Caco-2 (cell line): Measurements from ENCODE around the gene CFAP77. TPM values are rescaled to one million over a fixed set of nuclear protein-coding genes. Genes with fewer than 3 reads are reported as not detected.

Source experiments
- BruUV-seq: library from RNA; stranded (reverse); fragments of 400-500 nt; replicated peaks from 2 replicates; lab custom pipeline; 2021; lab: Mats Ljungman, UMichigan
- CTCF ChIA-PET: fragments of 300-600 bp; sonication (Branson Sonifier 250); formaldehyde crosslinking; loops from one replicate; lab custom pipeline; 2022; ENCODE audit warnings: antibody characterized with exemption; lab: Charles Lee
- POLR2A ChIA-PET: fragments of 300-600 bp; sonication (Branson Sonifier 250); formaldehyde crosslinking; loops from one replicate; lab custom pipeline; 2022; ENCODE audit warnings: antibody characterized with exemption; lab: Charles Lee
- DNase-seq, 2 experiments: peaks; one replicate each; pipeline versions ENCODE4 v3.0.0 to v3.0.0-alpha.2; 2020 to 2022
- H3K27me3 ChIP-seq: replicated peaks from 2 replicates; pipeline ENCODE4 v1.6.0; 2011; ENCODE audit warnings: low read length; ENCODE audit not compliant: control insufficient read depth, insufficient read depth
- H3K36me3 ChIP-seq: 2 replicates; pipeline ENCODE4 v1.5.1; 2011; ENCODE audit warnings: low read length; ENCODE audit not compliant: control insufficient read depth, insufficient read depth
- H3K4me1 ChIP-seq: fragments of 250-450 bp; sonication (Bioruptor Pico); 2 replicates; pipeline ENCODE4 v1.5.1; 2020; ENCODE audit warnings: mild to moderate bottlenecking
- H3K4me3 ChIP-seq: 2 replicates; pipeline ENCODE4 v1.5.1; 2011; ENCODE audit warnings: low read depth, mild to moderate bottlenecking, control low read depth, low read length
- H3K9me3 ChIP-seq: fragments of 250-450 bp; sonication (Bioruptor Pico); 2 replicates; pipeline ENCODE4 v1.5.1; 2020; ENCODE audit warnings: mild to moderate bottlenecking, moderate library complexity
- H3K27ac Mint-ChIP-seq: one replicate; pipeline ENCODE4 v1.8.0; 2022; ENCODE audit warnings: mixed read lengths; ENCODE audit not compliant: unreplicated experiment
- H3K27me3 Mint-ChIP-seq: one replicate; pipeline ENCODE4 v1.8.0; 2022; ENCODE audit warnings: mixed read lengths; ENCODE audit not compliant: insufficient read depth, unreplicated experiment
- H3K36me3 Mint-ChIP-seq: one replicate; pipeline ENCODE4 v1.8.0; 2022; ENCODE audit warnings: mild to moderate bottlenecking, mixed read lengths; ENCODE audit not compliant: insufficient read depth, unreplicated experiment
- H3K4me1 Mint-ChIP-seq: one replicate; pipeline ENCODE4 v1.8.0; 2022; ENCODE audit warnings: low read depth, mixed read lengths; ENCODE audit not compliant: unreplicated experiment
- H3K4me3 Mint-ChIP-seq: one replicate; pipeline ENCODE4 v1.8.0; 2022; ENCODE audit warnings: mild to moderate bottlenecking, moderate library complexity, mixed read lengths; ENCODE audit not compliant: unreplicated experiment
- H3K9me3 Mint-ChIP-seq: one replicate; pipeline ENCODE4 v1.8.0; 2022; ENCODE audit warnings: mixed read lengths; ENCODE audit not compliant: unreplicated experiment
- CTCF ChIP-seq, 2 experiments: fragments of 200-600 bp in 1 of 2; IDR thresholded peaks; 1 replicate in 1 of 2; 2 replicates in 1 of 2; pipeline versions ENCODE4 v1.5.1 to v1.8.0; 2011 to 2022; ENCODE audit warnings: antibody characterized with exemption in 1 of 2, control low read depth in 1 of 2, inconsistent platforms in 1 of 2, low read depth in 1 of 2, low read length in 1 of 2, mild to moderate bottlenecking in 1 of 2, moderate library complexity in 1 of 2; ENCODE audit not compliant: insufficient read depth in 1 of 2, severe bottlenecking in 1 of 2, unreplicated experiment in 1 of 2
- intact Hi-C: fragments of 100-400 bp; cut with micrococcal nuclease; formaldehyde crosslinking; loops from one replicate; pipeline ENCODE4 v1.10.0; 2022; ENCODE audit not compliant: unreplicated experiment
- total RNA-seq: library from RNA; stranded (reverse); gene quantifications from 2 replicates; pipeline ENCODE4 v1.2.3, GENCODE V29; 2022

CFAP77 gene
- total RNA-seq, 1 experiment from 2014 or later: not detected

GRCh38 chr9:132614324-132614723, 204.3 kb downstream of the CFAP77 start:
- Mint-ChIP-seq H3K4me1 (no peaks in the 10 kb centered on the region), H3K27me3 (no peaks in the 10 kb centered on the region), H3K36me3 (peaks cover 84% of the 10 kb centered on the region), H3K27ac (no peak overlapping the region), H3K4me3 (no peak overlapping the region), H3K9me3 (no peaks in the 10 kb centered on the region)
- POLR2A ChIA-PET: no interaction called here
- TF ChIP-seq CTCF (IDR thresholded peaks at IDR 0.05; ENCODE audit: insufficient read depth in 1 of 2, low read depth in 1 of 2, low read length in 1 of 2, severe bottlenecking in 1 of 2, unreplicated experiment in 1 of 2): no peak
- Histone ChIP-seq H3K27me3 (no peaks in the 10 kb centered on the region), H3K4me3 (no peak overlapping the region), H3K36me3 (peaks cover 2% of the 10 kb centered on the region), H3K4me1 (no peaks in the 10 kb centered on the region), H3K9me3 (no peaks in the 10 kb centered on the region)
- CTCF ChIA-PET: no interaction called here
- BruUV-seq: no TSS peak
- intact Hi-C loops: no loop called here
- no peak for DNase-seq

GRCh38 chr9:132615774-132616173, 205.8 kb downstream of the CFAP77 start:
- BruUV-seq: no TSS peak

GRCh38 chr9:132616725-132617124, 206.7 kb downstream of the CFAP77 start:
- H3K27me3 Mint-ChIP-seq: no peaks in the 10 kb centered on the region
- intact Hi-C loops: no loop called here
- H3K36me3 Mint-ChIP-seq: peaks cover 80% of the 10 kb centered on the region
- H3K27ac Mint-ChIP-seq: no peak overlapping the region
- no peak for TF ChIP-seq CTCF (IDR thresholded peaks at IDR 0.05; ENCODE audit: insufficient read depth in 1 of 2, low read depth in 1 of 2, low read length in 1 of 2, severe bottlenecking in 1 of 2, unreplicated experiment in 1 of 2)
- no TSS peak for BruUV-seq
- no peaks in the 10 kb centered on the region for H3K4me1 Mint-ChIP-seq
- Histone ChIP-seq H3K4me1 (no peaks in the 10 kb centered on the region), H3K36me3 (peaks cover 2% of the 10 kb centered on the region), H3K4me3 (no peak overlapping the region), H3K27me3 (no peaks in the 10 kb centered on the region), H3K9me3 (no peaks in the 10 kb centered on the region)
- ChIA-PET POLR2A (no interaction called here), CTCF (no interaction called here)
- no peaks in the 10 kb centered on the region for H3K9me3 Mint-ChIP-seq
- no peak overlapping the region for H3K4me3 Mint-ChIP-seq
- no peak for DNase-seq

More at GRCh38 chr9:132615774-132616173, 205.8 kb downstream of the CFAP77 start:
- H3K9me3 Mint-ChIP-seq: no peaks in the 10 kb centered on the region
- Histone ChIP-seq H3K9me3 (no peaks in the 10 kb centered on the region), H3K4me3 (no peak overlapping the region), H3K27me3 (no peaks in the 10 kb centered on the region), H3K4me1 (no peaks in the 10 kb centered on the region), H3K36me3 (peaks cover 2% of the 10 kb centered on the region)
- no peaks in the 10 kb centered on the region for H3K4me1 Mint-ChIP-seq
- H3K27me3 Mint-ChIP-seq: no peaks in the 10 kb centered on the region
- intact Hi-C loops: no loop called here
- no peak for DNase-seq
- TF ChIP-seq CTCF (IDR thresholded peaks at IDR 0.05; ENCODE audit: insufficient read depth in 1 of 2, low read depth in 1 of 2, low read length in 1 of 2, severe bottlenecking in 1 of 2, unreplicated experiment in 1 of 2): no peak
- no peak overlapping the region for H3K27ac Mint-ChIP-seq
- no peak overlapping the region for H3K4me3 Mint-ChIP-seq
- peaks cover 84% of the 10 kb centered on the region for H3K36me3 Mint-ChIP-seq
- POLR2A ChIA-PET: no interaction called here
- CTCF ChIA-PET: no interaction called here
